Breast epithelium (tissue), 3 donors: ENCODE data around the gene TCF4.

Experiments
- POLR2A ChIP-seq: fragments of 450-650 bp; IDR thresholded peaks from one replicate; pipeline ENCODE4 v1.6.1; 2016; ENCODE audit warnings: antibody characterized with exemption, mild to moderate bottlenecking, moderate library complexity
- POLR2AphosphoS5 ChIP-seq, 3 donors: sonication (generic); formaldehyde crosslinking; IDR thresholded peaks; one replicate each; pipeline ENCODE4 v1.6.1; 2017; ENCODE audit warnings: antibody characterized with exemption in 3 of 3
- TF ChIP-seq, protein P1 (sequence below), 3 donors: fragments of 450-650 bp; IDR thresholded peaks; one replicate each; pipeline ENCODE4 v1.5.1; 2016 to 2017; ENCODE audit warnings: antibody characterized with exemption in 3 of 3, mild to moderate bottlenecking in 3 of 3, moderate library complexity in 3 of 3

DNA sequence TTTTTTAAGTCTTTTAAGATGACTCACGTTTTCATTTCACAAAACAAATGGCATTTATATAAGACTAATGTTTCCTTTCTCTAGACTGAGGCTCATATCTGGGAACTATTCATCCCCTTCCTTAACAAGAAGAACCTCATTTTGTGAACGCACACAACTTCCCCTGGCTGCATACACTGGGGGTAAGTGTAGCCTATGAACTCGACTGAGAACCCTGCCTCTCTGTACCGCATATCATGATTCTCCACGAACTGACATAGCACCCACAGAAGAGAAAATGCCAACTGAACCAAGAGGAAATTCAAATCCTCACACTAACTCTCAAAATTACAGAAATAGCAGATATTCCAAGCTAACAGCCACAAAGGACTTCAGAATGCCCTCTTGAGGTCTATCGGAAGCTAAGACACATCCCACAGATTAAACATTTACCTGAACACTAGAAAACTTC lies 236.7 kb downstream of the TCF4 start:
- TF ChIP-seq POLR2A (no peak), POLR2AphosphoS5 (IDR thresholded peaks at IDR 0.05) (no peak)
- TF ChIP-seq, protein P1, sequence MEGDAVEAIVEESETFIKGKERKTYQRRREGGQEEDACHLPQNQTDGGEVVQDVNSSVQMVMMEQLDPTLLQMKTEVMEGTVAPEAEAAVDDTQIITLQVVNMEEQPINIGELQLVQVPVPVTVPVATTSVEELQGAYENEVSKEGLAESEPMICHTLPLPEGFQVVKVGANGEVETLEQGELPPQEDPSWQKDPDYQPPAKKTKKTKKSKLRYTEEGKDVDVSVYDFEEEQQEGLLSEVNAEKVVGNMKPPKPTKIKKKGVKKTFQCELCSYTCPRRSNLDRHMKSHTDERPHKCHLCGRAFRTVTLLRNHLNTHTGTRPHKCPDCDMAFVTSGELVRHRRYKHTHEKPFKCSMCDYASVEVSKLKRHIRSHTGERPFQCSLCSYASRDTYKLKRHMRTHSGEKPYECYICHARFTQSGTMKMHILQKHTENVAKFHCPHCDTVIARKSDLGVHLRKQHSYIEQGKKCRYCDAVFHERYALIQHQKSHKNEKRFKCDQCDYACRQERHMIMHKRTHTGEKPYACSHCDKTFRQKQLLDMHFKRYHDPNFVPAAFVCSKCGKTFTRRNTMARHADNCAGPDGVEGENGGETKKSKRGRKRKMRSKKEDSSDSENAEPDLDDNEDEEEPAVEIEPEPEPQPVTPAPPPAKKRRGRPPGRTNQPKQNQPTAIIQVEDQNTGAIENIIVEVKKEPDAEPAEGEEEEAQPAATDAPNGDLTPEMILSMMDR (IDR thresholded peaks at IDR 0.05): no peak
